HG03378 (cell line): ENCODE measurements around the gene PLEKHO2.

Experiments
- ATAC-seq: cut with Tn5 transposase; IDR thresholded peaks from one replicate; pipeline ENCODE4 v1.9.1; 2021; ENCODE audit warnings: mild to moderate bottlenecking, moderate library complexity; ENCODE audit not compliant: unreplicated experiment

PLEKHO2 gene

GRCh38 chr15:64911311-64912186 lies 69.8 kb downstream of the PLEKHO2 start, which contains the start of gene ANKDD1A:
Gene ANKDD1A, plus strand, starts transcription at chr15:64911902. Its CDS starts 29 bp downstream, at chr15:64911931.
- ATAC-seq, result no peak

GRCh38 chr15:64912379-64913325 lies 70.9 kb downstream of the PLEKHO2 start:
- ATAC-seq, result no peak

- ATAC-seq, result no peak
Measured at GRCh38 chr15:64915518-64916227, 74.0 kb downstream of the PLEKHO2 start.

- ATAC-seq, result no peak
Measured at GRCh38 chr15:64916365-64916764, 74.7 kb downstream of the PLEKHO2 start.

GRCh38 chr15:64917211-64917610 lies 75.5 kb downstream of the PLEKHO2 start:
- no peak for ATAC-seq
